Measurements from ENCODE around the gene IKZF5. TPM values are rescaled to one million over a fixed set of nuclear protein-coding genes. Genes with fewer than 3 reads are reported as not detected.

Gene IKZF5
- total RNA-seq, 2 experiments from 2014 or later: 3.7 to 15.8 TPM

- peak overlapping the region; percentile 7 for H3K27ac ChIP-seq (ENCODE audit: low read depth, low read length, poor library complexity, severe bottlenecking)
- peaks cover 41% of the 10 kb centered on the region for H3K79me2 ChIP-seq (ENCODE audit: insufficient read depth, low read depth, low read length)
- H3K4me1 ChIP-seq (ENCODE audit: insufficient read depth, low read length, poor library complexity, severe bottlenecking): peaks cover 22% of the 10 kb centered on the region
- no peaks in the 10 kb centered on the region for H3K9me3 ChIP-seq (ENCODE audit: low read length)
- H3K9me2 ChIP-seq (ENCODE audit: insufficient read depth, low read length): no peaks in the 10 kb centered on the region
- DNase-seq (ENCODE audit: low spot score): peak; percentile 21
- peaks cover 14% of the 10 kb centered on the region for H4K20me1 ChIP-seq (ENCODE audit: insufficient read depth, low read length)
- intact Hi-C loops (cut with micrococcal nuclease; ENCODE audit: unreplicated experiment): loop anchor here (2.0 kb wide), 2 partner anchors 54 to 146 kb away; partner anchors contain the start of genes BUB3 and C10orf88
- peak overlapping the region; percentile 67 for H2AFZ ChIP-seq (ENCODE audit: low read length)
- TF ChIP-seq CTCF (conservative IDR thresholded peaks at IDR 0.05; ENCODE audit: low read length): no peak
- no peak for TF ChIP-seq EZH2phosphoT487 (IDR thresholded peaks at IDR 0.05; ENCODE audit: borderline replicate concordance, low read depth, low read length)
- peak overlapping the region; percentile 87 for H3K4me2 ChIP-seq (ENCODE audit: low read length)
- POLR2A ChIA-PET: interaction anchor here (1.4 to 2.2 kb wide), 2 partner anchors 11 to 28 kb away, joined by 3 to 6 read pairs; partner anchors contain the start of gene PSTK
- H3K4me3 ChIP-seq (ENCODE audit: low read depth, low read length, poor library complexity, severe bottlenecking): peak overlapping the region; percentile 92
- H3K36me3 ChIP-seq (ENCODE audit: insufficient read depth, low read length): peaks cover 18% of the 10 kb centered on the region; the same call in 1 of the 2 replicates
- CTCF ChIA-PET (ENCODE audit: unreplicated experiment): no interaction called here
- no TSS peak for BruUV-seq (replicated peaks)
Observed at GRCh38 chr10:123009105-123009820, 668 bp upstream of the IKZF5 start.

- Histone ChIP-seq H3K4me3 (ENCODE audit: low read depth, low read length, poor library complexity, severe bottlenecking) (peak overlapping the region; percentile 92), H3K9me2 (ENCODE audit: insufficient read depth, low read length) (no peaks in the 10 kb centered on the region), H4K20me1 (ENCODE audit: insufficient read depth, low read length) (peaks cover 14% of the 10 kb centered on the region), H3K4me2 (ENCODE audit: low read length) (peak overlapping the region; percentile 93), H3K36me3 (ENCODE audit: insufficient read depth, low read length) (peaks cover 29% of the 10 kb centered on the region; the same call in 1 of the 2 replicates), H3K4me1 (ENCODE audit: insufficient read depth, low read length, poor library complexity, severe bottlenecking) (peaks cover 22% of the 10 kb centered on the region), H3K79me2 (ENCODE audit: insufficient read depth, low read depth, low read length) (peaks cover 56% of the 10 kb centered on the region), H3K9me3 (ENCODE audit: low read length) (no peaks in the 10 kb centered on the region), H2AFZ (ENCODE audit: low read length) (peak overlapping the region; percentile 79), H3K27ac (ENCODE audit: low read depth, low read length, poor library complexity, severe bottlenecking) (peak overlapping the region; percentile 52)
- BruUV-seq (replicated peaks): no TSS peak
- TF ChIP-seq CTCF (conservative IDR thresholded peaks at IDR 0.05; ENCODE audit: low read length) (no peak), EZH2phosphoT487 (IDR thresholded peaks at IDR 0.05; ENCODE audit: borderline replicate concordance, low read depth, low read length) (no peak)
- intact Hi-C loops (cut with micrococcal nuclease; ENCODE audit: unreplicated experiment): loop anchor here (1.0 to 2.0 kb wide), 3 partner anchors 27 to 147 kb away; partner anchors contain the start of genes BUB3, C10orf88 and PSTK
- CTCF ChIA-PET (ENCODE audit: unreplicated experiment): no interaction called here
- POLR2A ChIA-PET: interaction anchor here (0.9 to 2.9 kb wide), 9 partner anchors 8 to 52 kb away, joined by 3 to 11 read pairs (median 3); partner anchors contain the start of gene PSTK
- DNase-seq (ENCODE audit: low spot score): peak; percentile 75
Observed at GRCh38 chr10:123007558-123008354, 839 bp downstream of the IKZF5 start.

All from OCI-LY7 (cell line).